ENCODE data around the gene CCDC82.

- no peak for TF ChIP-seq POLR2A (IDR thresholded peaks at IDR 0.05)
- TF ChIP-seq, protein P1, sequence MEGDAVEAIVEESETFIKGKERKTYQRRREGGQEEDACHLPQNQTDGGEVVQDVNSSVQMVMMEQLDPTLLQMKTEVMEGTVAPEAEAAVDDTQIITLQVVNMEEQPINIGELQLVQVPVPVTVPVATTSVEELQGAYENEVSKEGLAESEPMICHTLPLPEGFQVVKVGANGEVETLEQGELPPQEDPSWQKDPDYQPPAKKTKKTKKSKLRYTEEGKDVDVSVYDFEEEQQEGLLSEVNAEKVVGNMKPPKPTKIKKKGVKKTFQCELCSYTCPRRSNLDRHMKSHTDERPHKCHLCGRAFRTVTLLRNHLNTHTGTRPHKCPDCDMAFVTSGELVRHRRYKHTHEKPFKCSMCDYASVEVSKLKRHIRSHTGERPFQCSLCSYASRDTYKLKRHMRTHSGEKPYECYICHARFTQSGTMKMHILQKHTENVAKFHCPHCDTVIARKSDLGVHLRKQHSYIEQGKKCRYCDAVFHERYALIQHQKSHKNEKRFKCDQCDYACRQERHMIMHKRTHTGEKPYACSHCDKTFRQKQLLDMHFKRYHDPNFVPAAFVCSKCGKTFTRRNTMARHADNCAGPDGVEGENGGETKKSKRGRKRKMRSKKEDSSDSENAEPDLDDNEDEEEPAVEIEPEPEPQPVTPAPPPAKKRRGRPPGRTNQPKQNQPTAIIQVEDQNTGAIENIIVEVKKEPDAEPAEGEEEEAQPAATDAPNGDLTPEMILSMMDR (IDR thresholded peaks at IDR 0.05), result no peak
These were observed 23.7 kb downstream of the CCDC82 start for GRCh38 chr11:96366024-96366423.

Measured in uterus (tissue), 2 donors.